Amygdala (tissue), 56 donors: ENCODE data around the gene PALM2AKAP2.
A peak's percentile ranks its signal among the peaks of the same experiment; 100 is the strongest.
"Not testable (repeated sequence)": the region's sequence is repeated elsewhere in the genome, so short reads cannot be mapped to it uniquely, and the experiment has no call there.

ENCODE experiments used
- DNase-seq, 56 donors: peaks; one replicate each; lab custom pipeline; 2025; lab: John Stamatoyannopoulos, UW

PALM2AKAP2 gene

DNA sequence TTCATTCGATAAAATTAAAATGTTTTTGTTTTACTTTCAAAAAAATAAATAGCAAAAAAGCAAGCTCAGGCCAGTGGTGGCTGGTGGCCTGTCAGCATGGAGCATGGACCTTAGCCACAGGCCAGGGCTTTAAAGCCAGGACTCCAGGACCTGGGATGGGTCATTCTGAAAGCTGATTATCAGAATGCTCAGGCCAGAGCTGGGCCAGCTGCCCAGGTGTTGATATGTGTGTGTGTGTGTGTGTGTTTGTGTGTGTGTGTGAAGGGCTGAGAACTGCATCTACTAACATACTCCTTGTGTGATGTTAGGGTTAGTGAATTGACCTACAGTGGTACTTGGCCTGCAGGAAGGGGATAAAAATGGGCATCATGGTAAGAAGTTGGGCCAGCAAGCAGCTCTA, 21.5 kb downstream of the PALM2AKAP2 start:
- no peak for DNase-seq

DNA sequence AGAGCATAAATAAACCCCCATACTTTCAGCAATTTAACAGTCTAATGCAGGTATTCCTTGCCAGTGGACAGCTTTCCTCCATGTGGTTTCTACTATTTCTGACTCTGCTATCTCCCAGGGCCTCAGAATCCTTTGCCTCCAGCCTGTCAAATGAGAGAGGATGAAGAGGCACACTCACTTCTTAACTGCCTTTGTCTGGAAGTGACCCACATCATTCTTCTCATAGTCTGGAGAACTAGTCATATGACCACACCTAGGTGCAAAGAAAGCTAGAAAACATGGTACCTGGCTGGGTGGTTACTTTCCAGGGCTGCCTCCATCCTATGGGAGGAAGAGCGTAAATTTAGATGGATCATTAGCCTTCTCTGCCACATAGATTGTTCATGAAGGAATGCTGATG, 22.5 kb downstream of the PALM2AKAP2 start:
- no peak for DNase-seq

DNA sequence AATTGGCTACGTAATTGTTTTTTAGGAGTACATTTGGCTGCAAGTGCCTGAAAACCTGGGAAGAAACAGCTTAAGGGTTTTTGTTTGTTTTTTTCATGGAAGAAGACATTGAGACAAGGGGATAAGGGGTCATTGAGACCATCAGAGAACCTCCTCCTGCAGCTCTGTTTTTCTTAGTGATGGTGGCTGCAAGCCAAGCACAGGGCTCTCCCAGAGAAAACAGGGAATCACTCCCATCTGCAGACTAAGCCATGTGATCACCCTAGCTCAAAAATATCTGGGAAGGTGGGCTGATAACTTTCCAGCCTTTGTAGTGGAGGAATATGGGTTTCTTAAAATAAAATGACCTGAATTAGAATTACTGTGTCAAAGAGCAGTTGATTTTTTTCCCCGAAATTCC, 25.1 kb downstream of the PALM2AKAP2 start:
- DNase-seq, result no peak

DNA sequence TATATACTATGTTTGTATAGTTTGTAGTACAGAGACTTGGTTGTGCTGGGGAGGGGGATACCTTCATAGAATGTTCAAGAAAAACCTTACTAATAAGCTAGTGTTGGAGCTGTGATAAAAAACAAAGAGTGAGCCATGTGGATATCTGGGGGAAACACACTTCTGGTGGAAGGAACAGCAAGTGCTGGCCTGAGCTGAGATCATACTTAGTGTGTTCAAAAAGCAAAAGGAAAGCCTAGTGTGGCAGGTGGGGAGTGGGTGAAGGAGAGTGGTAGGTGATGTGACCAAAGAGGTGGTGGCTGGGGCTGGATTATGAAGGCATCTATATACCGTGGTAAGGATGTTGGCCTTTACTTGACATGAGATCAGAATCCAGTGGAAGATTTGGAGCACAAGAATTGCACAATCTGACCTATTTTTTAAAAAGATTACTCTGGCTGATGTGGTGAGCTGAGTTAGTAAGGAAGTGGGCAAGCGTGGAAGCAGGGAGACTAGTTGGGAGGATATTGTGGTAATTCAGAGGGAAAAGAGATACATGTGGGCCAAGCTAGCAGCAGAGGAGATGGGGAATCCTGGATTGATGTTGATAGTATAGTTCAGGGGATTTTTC, 26.6 kb downstream of the PALM2AKAP2 start:
- DNase-seq, result no peak

DNA sequence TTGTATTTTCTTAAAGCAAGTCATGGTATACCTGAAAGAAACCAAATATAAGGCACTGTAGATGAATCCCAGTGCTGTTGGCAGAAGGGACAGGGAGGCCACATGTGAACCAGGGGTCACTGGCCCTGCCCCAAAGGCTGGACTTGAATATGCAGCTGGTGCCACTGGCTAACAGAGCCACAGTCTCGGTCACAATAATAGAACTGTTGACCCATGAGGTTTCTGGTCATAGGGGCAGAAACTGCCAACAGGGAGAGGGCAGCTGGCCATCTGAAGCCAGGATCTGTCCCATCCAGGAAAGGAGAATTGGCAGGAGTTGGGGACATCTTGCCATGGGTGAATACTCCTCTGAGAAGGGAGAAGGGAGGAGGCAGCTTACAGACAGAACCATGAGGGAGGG, 31.9 kb downstream of the PALM2AKAP2 start:
- peak in 41 of 56 donors; percentile 1 to 81 (median 30) for DNase-seq

DNA sequence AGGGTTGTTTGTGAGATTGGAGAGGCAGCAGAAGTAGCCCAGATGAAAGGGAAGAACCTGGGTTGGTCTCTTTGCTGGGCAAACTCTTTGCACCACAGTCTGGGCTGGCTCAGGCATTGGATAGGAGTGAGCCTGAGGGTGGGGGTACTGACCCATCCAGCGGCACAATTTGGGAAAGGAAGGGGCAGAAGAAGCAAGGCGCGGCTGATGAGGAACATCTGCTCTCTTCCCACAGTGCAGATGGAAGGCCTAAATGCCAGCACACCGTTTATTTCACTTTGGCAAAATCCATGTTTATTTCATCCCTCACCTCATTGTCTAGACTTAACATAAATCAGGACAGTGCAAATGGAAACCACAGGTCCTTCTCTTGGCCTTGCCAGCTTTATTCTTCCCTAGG, 32.3 kb downstream of the PALM2AKAP2 start:
- no peak for DNase-seq

DNA sequence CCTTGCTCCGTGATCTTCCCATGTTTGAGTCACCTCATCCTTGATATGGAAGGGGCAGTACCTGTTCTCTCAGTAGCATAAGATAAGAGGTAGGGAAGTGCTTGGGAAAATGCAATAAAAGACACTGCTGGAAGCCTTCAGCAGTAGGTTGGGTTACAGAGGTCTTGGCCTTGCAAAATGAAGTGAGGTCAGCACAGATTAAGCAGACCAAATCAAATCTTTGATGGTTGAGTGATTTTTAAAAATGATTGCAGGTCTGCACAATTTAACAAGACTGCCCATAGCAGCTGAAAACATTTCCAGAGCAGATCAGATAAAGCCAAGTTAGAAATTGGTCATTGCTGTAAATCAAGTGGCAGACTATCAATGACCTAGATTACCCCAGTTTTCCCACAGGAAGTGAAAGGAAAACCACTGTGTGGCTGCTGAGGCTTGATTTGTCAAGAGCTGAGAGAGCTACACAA, 32.9 kb downstream of the PALM2AKAP2 start:
- no peak for DNase-seq

DNA sequence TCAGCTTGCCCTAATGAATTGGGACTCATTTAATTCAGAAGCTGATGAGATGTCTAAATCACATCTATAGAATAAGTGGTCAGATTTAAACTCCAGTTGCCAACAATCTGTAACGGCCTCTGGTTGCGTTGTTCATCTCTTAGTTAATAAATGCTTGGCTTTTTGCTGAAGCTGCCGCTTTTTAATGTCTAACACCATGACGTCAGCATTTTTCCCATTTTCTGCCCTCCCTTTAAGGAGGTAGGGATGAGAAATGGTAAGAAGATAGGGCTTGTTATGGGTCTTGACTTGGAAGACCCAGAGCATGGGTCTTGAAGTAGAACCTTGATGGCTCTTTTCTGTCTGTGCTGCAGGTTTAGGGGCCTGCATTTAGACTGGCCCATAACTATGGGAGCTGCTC, 33.3 kb downstream of the PALM2AKAP2 start:
- no peak for DNase-seq

DNA sequence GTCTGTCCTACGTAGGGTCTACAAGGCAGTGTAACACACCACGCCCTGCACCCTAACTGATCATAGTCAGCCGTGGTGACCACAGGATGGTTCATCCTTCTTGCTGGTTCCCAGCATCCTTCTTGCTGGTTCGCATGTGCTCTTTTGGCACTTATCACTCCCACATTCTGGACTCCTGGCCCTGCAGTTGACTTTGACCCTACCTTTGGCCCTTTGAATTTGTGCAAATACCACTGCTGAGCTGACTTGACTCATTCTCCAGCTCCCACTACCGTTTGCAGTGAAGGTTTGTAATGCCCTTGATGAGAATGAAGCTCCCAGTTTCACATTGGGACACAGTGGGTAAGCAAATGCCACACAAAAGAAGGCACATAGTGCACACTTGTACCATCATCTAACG, 33.8 kb downstream of the PALM2AKAP2 start:
- no peak for DNase-seq

DNA sequence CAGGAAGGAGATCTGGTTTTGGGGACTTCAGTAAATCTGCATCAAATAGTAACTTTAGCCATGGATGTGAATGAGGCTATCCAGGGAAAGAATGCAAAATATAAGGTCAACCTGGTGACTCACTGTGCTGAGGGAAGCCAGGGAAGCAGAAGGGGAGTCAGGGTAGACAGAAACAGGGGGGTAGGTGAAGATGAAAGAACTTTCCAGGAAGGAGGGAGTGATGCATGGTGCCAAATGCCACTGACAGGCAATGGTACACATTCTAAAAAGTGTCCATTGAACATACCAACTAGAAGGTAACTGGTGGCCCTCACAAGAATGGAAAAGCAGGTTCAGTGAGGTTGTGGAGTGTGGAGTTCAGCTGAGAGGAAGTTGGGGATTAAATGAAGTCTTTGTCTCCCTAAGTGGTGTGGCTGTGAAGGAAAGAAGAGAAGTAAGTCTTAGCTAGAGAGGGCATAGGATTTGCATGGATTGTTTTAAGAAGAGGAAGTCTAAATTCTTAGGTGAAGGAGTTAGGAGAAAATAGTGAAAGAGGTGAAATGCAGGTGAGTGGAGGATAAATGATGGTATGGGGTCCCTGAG, 35.5 kb downstream of the PALM2AKAP2 start:
- DNase-seq, result no peak

DNA sequence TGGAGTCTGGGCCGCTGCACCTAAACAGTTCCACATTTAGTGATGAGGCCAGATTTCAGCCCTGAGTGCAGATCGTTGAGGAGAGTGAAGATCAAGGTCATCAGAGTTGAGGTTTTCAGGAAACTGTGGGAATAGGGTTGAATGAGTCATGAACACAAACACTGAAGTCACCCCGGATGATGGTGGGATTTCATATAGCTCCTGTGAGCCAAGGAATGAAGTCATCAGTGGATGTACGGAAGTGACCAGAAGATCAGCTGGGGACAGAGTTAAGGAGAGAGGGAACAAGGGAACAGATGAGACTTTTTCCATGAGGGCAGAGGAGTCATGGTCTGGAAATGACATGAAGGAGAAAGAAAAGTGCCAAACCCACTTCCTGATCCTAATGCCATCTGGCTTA, 36.5 kb downstream of the PALM2AKAP2 start:
- peak in 1 of 56 donors; percentile 12 for DNase-seq

DNA sequence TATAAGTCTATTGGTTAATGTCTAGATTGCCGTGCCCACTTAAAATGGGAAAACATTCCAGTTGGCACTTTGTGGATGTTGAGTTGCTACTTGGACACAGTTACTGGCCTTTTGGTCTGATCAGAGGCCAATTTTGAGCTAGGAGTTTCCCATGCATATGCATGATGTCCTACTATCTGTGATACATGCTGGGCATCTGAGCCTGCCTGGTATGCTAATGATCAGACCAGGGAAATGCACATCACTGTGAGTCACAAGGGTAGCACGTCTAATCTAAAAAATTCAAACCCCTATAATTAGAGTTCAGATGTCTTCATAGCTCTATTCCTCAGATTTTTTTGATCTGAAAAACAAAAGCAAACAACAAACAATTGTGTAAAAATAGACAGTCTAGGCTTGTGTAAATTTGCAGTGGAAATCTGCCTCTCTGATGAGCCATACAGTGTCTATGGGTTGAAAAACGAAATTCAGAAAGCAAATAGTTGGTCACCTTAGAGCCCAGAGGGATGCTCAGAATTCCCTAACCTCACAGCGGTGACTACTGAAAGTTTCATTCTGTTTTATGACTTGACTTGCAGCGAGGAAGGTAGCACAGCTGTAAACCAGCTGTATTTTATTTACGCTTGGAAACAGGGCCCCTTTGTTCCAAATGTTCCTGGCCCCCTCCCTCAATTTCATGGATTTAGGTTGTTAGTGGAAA, 37.3 kb downstream of the PALM2AKAP2 start:
- peak in 4 of 56 donors; percentile 4 to 29 (median 11) for DNase-seq

DNA sequence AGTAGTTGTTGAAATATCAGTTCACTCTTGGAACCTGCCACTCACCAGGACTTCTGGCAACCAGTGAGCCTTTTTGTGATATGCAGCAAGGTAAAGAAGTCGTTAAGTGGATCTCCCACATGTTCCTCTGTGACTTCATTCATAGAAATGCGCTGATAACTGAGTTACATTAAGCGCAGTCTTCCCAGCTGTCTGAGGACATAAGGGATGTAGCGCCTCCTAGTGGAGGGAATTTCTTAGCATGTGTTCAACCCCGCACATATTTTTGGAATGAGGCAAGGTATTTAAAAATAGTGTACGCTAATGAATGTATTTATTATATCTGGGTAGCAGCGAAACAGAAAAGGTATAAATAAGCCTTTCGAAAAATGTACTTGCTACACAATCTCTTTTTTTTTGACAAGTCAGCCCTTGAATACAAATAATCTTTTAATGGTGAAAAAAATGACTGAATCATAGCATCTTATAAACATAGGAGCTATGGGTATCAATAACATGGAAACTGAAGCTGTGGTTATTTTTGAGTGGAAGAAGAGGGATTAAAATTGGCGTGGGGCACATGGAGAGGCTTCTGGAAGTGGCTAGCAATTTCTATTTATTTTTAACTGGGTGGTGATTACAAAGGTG, 38.0 kb downstream of the PALM2AKAP2 start:
- DNase-seq, result peak in 35 of 56 donors; percentile 0 to 82 (median 21)

DNA sequence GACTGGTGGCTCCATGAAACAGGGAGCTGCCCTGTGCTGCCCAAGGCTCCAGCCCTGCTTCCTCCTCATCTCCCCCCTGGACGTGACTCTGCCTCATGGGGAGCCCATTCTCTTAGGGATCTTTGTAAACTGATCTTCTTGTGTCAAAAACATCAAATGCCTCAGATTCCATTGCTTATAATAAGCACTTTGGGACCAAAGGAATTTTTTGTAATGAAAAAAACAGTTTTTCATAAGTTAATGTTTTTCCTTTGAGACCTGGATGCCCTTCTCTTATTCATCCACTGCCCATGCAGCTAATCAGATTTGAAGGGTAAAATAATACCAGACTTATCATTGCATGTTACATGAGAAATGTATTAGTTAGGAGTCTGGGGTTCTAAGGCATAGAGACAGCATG, 41.7 kb downstream of the PALM2AKAP2 start:
- DNase-seq, result no peak

DNA sequence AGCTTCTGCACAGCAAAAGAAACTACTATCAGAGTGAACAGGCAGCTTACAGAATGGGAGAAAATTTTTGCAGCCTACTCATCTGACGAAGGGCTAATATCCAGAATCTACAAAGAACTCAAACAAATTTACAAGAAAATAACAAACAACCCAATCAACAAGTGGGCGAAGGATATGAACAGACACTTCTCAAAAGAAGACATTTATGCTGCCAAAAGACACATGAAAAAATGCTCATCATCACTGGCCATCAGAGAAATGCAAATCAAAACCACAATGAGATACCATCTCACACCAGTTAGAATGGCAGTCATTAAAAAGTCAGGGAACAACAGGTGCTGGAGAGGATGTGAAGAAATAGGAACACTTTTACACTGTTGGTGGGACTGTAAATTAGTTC, 45.4 kb downstream of the PALM2AKAP2 start:
- not testable (repeated sequence) for DNase-seq

DNA sequence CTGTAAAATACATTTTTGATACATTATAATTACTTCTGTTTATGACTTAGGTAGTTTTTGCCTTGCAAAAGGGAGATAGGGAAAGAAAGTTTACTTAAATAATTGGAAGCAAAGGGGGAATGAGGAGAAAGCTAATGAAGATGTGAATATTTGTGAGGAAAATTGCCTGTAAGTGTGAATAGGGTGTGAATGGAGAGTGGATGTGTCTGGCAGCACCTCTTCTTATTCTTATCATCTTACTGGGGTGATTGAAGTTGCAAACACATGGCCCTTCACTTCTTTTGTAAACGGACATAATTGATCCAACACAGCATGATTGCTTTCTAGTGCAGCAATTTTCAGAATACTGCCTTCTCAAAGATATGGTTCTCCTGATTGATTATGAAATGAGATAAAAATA, 46.6 kb downstream of the PALM2AKAP2 start:
- no peak for DNase-seq

DNA sequence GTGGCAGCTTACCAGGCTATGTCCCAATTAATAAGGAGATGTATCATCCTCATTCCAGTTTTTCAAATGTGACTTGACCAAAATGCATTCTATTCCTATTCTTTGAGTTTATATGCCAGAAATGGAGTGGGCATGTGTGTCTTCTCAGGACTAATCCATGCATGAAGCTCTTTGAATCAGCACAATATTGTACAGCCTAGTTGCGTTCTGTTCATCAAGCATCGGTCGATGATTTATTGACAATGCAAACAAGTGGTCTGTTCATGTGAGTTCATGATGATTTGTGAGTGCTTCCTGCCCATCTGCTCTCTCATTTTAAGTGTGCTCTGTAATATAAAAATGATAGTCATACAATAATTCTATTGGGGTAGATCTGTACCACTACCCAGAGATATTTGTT, 48.3 kb downstream of the PALM2AKAP2 start:
- DNase-seq, result no peak
